ENCODE measurements around the gene IQGAP2. TPM values are rescaled to one million over a fixed set of nuclear protein-coding genes. Genes with fewer than 3 reads are reported as not detected.
A peak's percentile ranks its signal among the peaks of the same experiment; 100 is the strongest.

IQGAP2 gene
- polyA plus RNA-seq, 1 donor: 29.2 TPM

DNA sequence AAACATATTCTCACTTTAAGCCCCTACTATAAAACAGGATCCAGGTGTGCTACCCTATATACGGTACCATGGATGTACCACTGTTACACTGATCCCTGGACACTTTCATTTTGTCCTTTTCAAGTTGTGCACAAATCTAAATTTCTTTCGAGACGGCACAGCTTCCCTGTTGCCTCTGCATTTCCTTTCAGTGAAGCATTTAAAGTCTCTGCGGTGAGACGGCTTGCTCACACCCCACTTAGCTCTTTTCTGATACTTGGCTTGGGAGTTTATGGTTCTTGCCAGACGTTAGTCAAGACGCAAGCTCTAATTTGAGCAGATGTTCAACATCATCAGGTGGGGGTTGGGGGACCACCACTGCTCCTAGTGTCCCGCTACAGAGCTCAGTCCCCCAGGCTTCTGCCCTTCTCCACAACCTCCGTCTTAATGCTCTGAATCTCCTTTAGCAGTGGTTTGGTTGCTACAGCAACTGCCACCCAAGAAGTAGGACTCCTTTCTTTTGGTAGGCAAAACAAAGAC is 204.3 kb downstream of the IQGAP2 start:
- Histone ChIP-seq H3K36me3 (ENCODE audit: control insufficient read depth, insufficient read depth, low read length) (no peaks in the 10 kb centered on the region), H3K4me1 (ENCODE audit: control insufficient read depth, insufficient read depth, low read length) (no peaks in the 10 kb centered on the region), H3K4me3 (ENCODE audit: low read length) (no peak overlapping the region), H3K9me3 (ENCODE audit: control insufficient read depth, low read depth, low read length) (no peaks in the 10 kb centered on the region), H3K27ac (ENCODE audit: low read length) (peak overlapping the region; percentile 41), H3K27me3 (ENCODE audit: control insufficient read depth, insufficient read depth, low read length) (no peaks in the 10 kb centered on the region)
- WGBS (ENCODE audit: insufficient coverage, low lambda C conversion rate): 83% methylated on average over 2 of the region's 9 CpGs
- peak; percentile 20 to 47 for DNase-seq

DNA sequence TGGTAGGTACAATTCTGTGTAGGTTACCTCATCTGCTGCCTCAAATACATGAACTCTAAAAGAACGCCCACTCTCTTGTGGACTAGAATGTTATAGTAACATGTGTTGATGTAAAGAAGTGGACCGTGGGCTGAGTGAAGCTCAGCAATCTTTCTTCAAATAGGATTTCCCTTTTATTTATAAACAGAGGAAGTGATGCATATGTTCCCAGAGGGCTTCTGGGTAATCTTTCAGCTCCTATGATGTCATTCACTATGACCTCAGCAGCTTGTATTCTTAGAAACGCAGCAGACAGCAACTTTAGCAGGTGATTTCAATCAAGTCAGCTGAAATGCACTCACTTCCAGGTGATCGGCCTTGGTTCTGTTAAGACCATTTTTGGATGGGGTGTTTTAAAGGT is 205.7 kb downstream of the IQGAP2 start:
- H3K9me3 ChIP-seq (ENCODE audit: control insufficient read depth, low read depth, low read length): no peaks in the 10 kb centered on the region
- H3K4me1 ChIP-seq (ENCODE audit: control insufficient read depth, insufficient read depth, low read length): no peaks in the 10 kb centered on the region
- H3K27me3 ChIP-seq (ENCODE audit: control insufficient read depth, insufficient read depth, low read length): no peaks in the 10 kb centered on the region
- no peak overlapping the region for H3K4me3 ChIP-seq (ENCODE audit: low read length)
- no peak overlapping the region for H3K27ac ChIP-seq (ENCODE audit: low read length)
- no CpG with 5 or more reads among the region's 4 CpGs for whole genome bisulfite sequencing (ENCODE audit: insufficient coverage, low lambda C conversion rate)
- H3K36me3 ChIP-seq (ENCODE audit: control insufficient read depth, insufficient read depth, low read length): no peaks in the 10 kb centered on the region
- peak; percentile 35 to 57 for DNase-seq

DNA sequence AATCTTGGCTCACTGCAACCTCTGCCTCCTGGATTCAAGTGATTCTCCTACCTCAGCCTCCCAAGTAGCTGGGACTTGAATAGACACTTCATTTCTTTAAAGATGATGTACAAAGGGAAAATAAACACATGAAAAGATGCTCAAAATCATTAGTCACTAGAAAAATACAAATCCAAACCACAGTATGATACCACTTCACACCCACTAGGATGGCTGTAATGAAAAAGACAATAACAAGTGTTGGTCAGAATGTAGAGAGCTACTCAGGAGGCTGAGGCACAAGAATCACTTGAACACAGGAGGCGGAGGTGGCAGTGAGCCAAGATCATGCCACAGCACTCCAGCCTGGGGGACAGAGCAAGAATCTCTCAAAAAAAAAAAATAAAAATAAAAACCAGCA is 207.1 kb downstream of the IQGAP2 start:
- Histone ChIP-seq H3K9me3 (ENCODE audit: control insufficient read depth, low read depth, low read length) (no peaks in the 10 kb centered on the region), H3K27ac (ENCODE audit: low read length) (no peak overlapping the region), H3K27me3 (ENCODE audit: control insufficient read depth, insufficient read depth, low read length) (no peaks in the 10 kb centered on the region), H3K4me3 (ENCODE audit: low read length) (no peak overlapping the region), H3K36me3 (ENCODE audit: control insufficient read depth, insufficient read depth, low read length) (peaks cover 3% of the 10 kb centered on the region), H3K4me1 (ENCODE audit: control insufficient read depth, insufficient read depth, low read length) (no peaks in the 10 kb centered on the region)
- no peak for DNase-seq
- no CpG with 5 or more reads among the region's 1 CpG for WGBS (ENCODE audit: insufficient coverage, low lambda C conversion rate)

GRCh38 chr5:76612942-76613341 is 209.9 kb downstream of the IQGAP2 start:
- Histone ChIP-seq H3K4me1 (ENCODE audit: control insufficient read depth, insufficient read depth, low read length) (no peaks in the 10 kb centered on the region), H3K4me3 (ENCODE audit: low read length) (no peak overlapping the region), H3K27me3 (ENCODE audit: control insufficient read depth, insufficient read depth, low read length) (no peaks in the 10 kb centered on the region), H3K9me3 (ENCODE audit: control insufficient read depth, low read depth, low read length) (no peaks in the 10 kb centered on the region), H3K27ac (ENCODE audit: low read length) (no peak overlapping the region), H3K36me3 (ENCODE audit: control insufficient read depth, insufficient read depth, low read length) (peaks cover 5% of the 10 kb centered on the region)
- no peak for DNase-seq
- no CpG with 5 or more reads among the region's 5 CpGs for whole genome bisulfite sequencing (ENCODE audit: insufficient coverage, low lambda C conversion rate)

- Histone ChIP-seq H3K4me3 (ENCODE audit: low read length) (no peak overlapping the region), H3K9me3 (ENCODE audit: control insufficient read depth, low read depth, low read length) (no peaks in the 10 kb centered on the region), H3K27ac (ENCODE audit: low read length) (no peak overlapping the region), H3K4me1 (ENCODE audit: control insufficient read depth, insufficient read depth, low read length) (no peaks in the 10 kb centered on the region), H3K27me3 (ENCODE audit: control insufficient read depth, insufficient read depth, low read length) (no peaks in the 10 kb centered on the region), H3K36me3 (ENCODE audit: control insufficient read depth, insufficient read depth, low read length) (peaks cover 5% of the 10 kb centered on the region)
- DNase-seq: no peak
- WGBS (ENCODE audit: insufficient coverage, low lambda C conversion rate): no CpG with 5 or more reads among the region's 2 CpGs
Measured at GRCh38 chr5:76615759-76616158, 212.7 kb downstream of the IQGAP2 start.

GRCh38 chr5:76616206-76616605 is 213.1 kb downstream of the IQGAP2 start:
- DNase-seq: no peak
- Histone ChIP-seq H3K4me3 (ENCODE audit: low read length) (no peak overlapping the region), H3K4me1 (ENCODE audit: control insufficient read depth, insufficient read depth, low read length) (no peaks in the 10 kb centered on the region), H3K27me3 (ENCODE audit: control insufficient read depth, insufficient read depth, low read length) (no peaks in the 10 kb centered on the region), H3K27ac (ENCODE audit: low read length) (no peak overlapping the region), H3K36me3 (ENCODE audit: control insufficient read depth, insufficient read depth, low read length) (peaks cover 5% of the 10 kb centered on the region), H3K9me3 (ENCODE audit: control insufficient read depth, low read depth, low read length) (no peaks in the 10 kb centered on the region)
- no CpG with 5 or more reads among the region's 2 CpGs for WGBS (ENCODE audit: insufficient coverage, low lambda C conversion rate)

- no peak overlapping the region for H3K4me3 ChIP-seq (ENCODE audit: low read length)
- no peaks in the 10 kb centered on the region for H3K27me3 ChIP-seq (ENCODE audit: control insufficient read depth, insufficient read depth, low read length)
- H3K4me1 ChIP-seq (ENCODE audit: control insufficient read depth, insufficient read depth, low read length): no peaks in the 10 kb centered on the region
- WGBS (ENCODE audit: insufficient coverage, low lambda C conversion rate): no CpG with 5 or more reads among the region's 4 CpGs
- DNase-seq: no peak
- H3K36me3 ChIP-seq (ENCODE audit: control insufficient read depth, insufficient read depth, low read length): peaks cover 5% of the 10 kb centered on the region
- H3K9me3 ChIP-seq (ENCODE audit: control insufficient read depth, low read depth, low read length): no peaks in the 10 kb centered on the region
- no peak overlapping the region for H3K27ac ChIP-seq (ENCODE audit: low read length)
Measured at GRCh38 chr5:76617229-76617628, 214.1 kb downstream of the IQGAP2 start.

GRCh38 chr5:76617675-76618074 is 214.6 kb downstream of the IQGAP2 start:
- H3K36me3 ChIP-seq (ENCODE audit: control insufficient read depth, insufficient read depth, low read length): peaks cover 5% of the 10 kb centered on the region
- no CpG with 5 or more reads among the region's 4 CpGs for WGBS (ENCODE audit: insufficient coverage, low lambda C conversion rate)
- no peak for DNase-seq
- no peaks in the 10 kb centered on the region for H3K4me1 ChIP-seq (ENCODE audit: control insufficient read depth, insufficient read depth, low read length)
- H3K27ac ChIP-seq (ENCODE audit: low read length): no peak overlapping the region
- no peaks in the 10 kb centered on the region for H3K9me3 ChIP-seq (ENCODE audit: control insufficient read depth, low read depth, low read length)
- no peaks in the 10 kb centered on the region for H3K27me3 ChIP-seq (ENCODE audit: control insufficient read depth, insufficient read depth, low read length)
- no peak overlapping the region for H3K4me3 ChIP-seq (ENCODE audit: low read length)

DNA sequence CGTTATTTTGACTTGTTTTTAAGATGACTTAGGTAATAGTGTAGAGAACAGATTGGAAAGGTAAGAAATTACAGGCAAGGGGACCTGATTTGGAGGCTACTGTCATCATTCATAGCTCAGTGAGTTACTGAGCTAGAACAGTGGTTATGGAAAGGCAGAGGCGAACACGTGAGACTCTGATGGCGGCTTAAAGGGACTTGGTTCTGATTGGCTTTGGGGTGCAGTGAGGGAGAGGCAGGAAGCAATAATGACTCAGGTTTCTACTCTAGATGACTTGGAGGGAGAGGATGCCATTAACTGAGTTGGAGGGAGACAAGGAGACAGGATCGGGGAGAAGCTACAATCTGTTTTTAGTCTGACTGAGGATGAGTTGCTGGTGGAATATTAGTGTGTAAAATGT is 217.1 kb downstream of the IQGAP2 start:
- Histone ChIP-seq H3K27me3 (ENCODE audit: control insufficient read depth, insufficient read depth, low read length) (no peaks in the 10 kb centered on the region), H3K4me1 (ENCODE audit: control insufficient read depth, insufficient read depth, low read length) (no peaks in the 10 kb centered on the region), H3K36me3 (ENCODE audit: control insufficient read depth, insufficient read depth, low read length) (peaks cover 2% of the 10 kb centered on the region), H3K9me3 (ENCODE audit: control insufficient read depth, low read depth, low read length) (no peaks in the 10 kb centered on the region), H3K27ac (ENCODE audit: low read length) (no peak overlapping the region), H3K4me3 (ENCODE audit: low read length) (no peak overlapping the region)
- WGBS (ENCODE audit: insufficient coverage, low lambda C conversion rate): 86% methylated on average over 1 of the region's 5 CpGs
- no peak for DNase-seq

- no peaks in the 10 kb centered on the region for H3K4me1 ChIP-seq (ENCODE audit: control insufficient read depth, insufficient read depth, low read length)
- WGBS (ENCODE audit: insufficient coverage, low lambda C conversion rate): no CpG with 5 or more reads among the region's 5 CpGs
- peak overlapping the region; percentile 3 for H3K27ac ChIP-seq (ENCODE audit: low read length)
- H3K36me3 ChIP-seq (ENCODE audit: control insufficient read depth, insufficient read depth, low read length): no peaks in the 10 kb centered on the region
- no peak for DNase-seq
- no peaks in the 10 kb centered on the region for H3K9me3 ChIP-seq (ENCODE audit: control insufficient read depth, low read depth, low read length)
- H3K4me3 ChIP-seq (ENCODE audit: low read length): no peak overlapping the region
- no peaks in the 10 kb centered on the region for H3K27me3 ChIP-seq (ENCODE audit: control insufficient read depth, insufficient read depth, low read length)
Measured at GRCh38 chr5:76622076-76622475, 219.0 kb downstream of the IQGAP2 start.

- H3K36me3 ChIP-seq (ENCODE audit: control insufficient read depth, insufficient read depth, low read length): no peaks in the 10 kb centered on the region
- DNase-seq: peak; percentile 16 to 28
- H3K27ac ChIP-seq (ENCODE audit: low read length): no peak within 1 kb of the TSS
- H3K27me3 ChIP-seq (ENCODE audit: control insufficient read depth, insufficient read depth, low read length): no peaks in the 10 kb centered on the region
- H3K9me3 ChIP-seq (ENCODE audit: control insufficient read depth, low read depth, low read length): no peaks in the 10 kb centered on the region
- peak within 1 kb of the TSS; percentile 5 for H3K4me3 ChIP-seq (ENCODE audit: low read length)
- no peaks in the 10 kb centered on the region for H3K4me1 ChIP-seq (ENCODE audit: control insufficient read depth, insufficient read depth, low read length)
- WGBS (ENCODE audit: insufficient coverage, low lambda C conversion rate): no CpG with 5 or more reads among the region's 7 CpGs
Measured at GRCh38 chr5:76622973-76623596, 220.0 kb downstream of the IQGAP2 start, which contains the start of gene F2RL2. F2RL2 (minus strand) TSS chr5:76623403; CDS start chr5:76623230, 173 bp downstream.

All from large intestine (tissue), 3 donors.